ENCODE measurements around the gene AUTS2.

Gene AUTS2

GRCh38 chr7:69912846-69913245 is 314.6 kb downstream of the AUTS2 start:
- no peak overlapping the region for H3K4me3 Mint-ChIP-seq
- H3K9me3 Mint-ChIP-seq, result no peaks in the 10 kb centered on the region
- no peak overlapping the region for H3K27ac Mint-ChIP-seq
- H3K4me1 Mint-ChIP-seq, result peaks cover 4% of the 10 kb centered on the region
- TF ChIP-seq CTCF (IDR thresholded peaks at IDR 0.05; ENCODE audit: unreplicated experiment in 3 of 3), result no peak
- peaks cover 9% of the 10 kb centered on the region for H3K36me3 Mint-ChIP-seq (ENCODE audit: low read depth)
- no peaks in the 10 kb centered on the region for H3K27me3 Mint-ChIP-seq (ENCODE audit: low read depth)

GRCh38 chr7:69919426-69920111 is 321.3 kb downstream of the AUTS2 start:
- H3K4me1 Mint-ChIP-seq, result no peaks in the 10 kb centered on the region
- no peaks in the 10 kb centered on the region for H3K36me3 Mint-ChIP-seq (ENCODE audit: low read depth)
- H3K27ac Mint-ChIP-seq, result peak overlapping the region in 1 of 3 experiments; percentile 7
- TF ChIP-seq CTCF (IDR thresholded peaks at IDR 0.05; ENCODE audit: unreplicated experiment in 3 of 3), result no peak
- H3K9me3 Mint-ChIP-seq, result no peaks in the 10 kb centered on the region
- no peaks in the 10 kb centered on the region for H3K27me3 Mint-ChIP-seq (ENCODE audit: low read depth)
- H3K4me3 Mint-ChIP-seq, result no peak overlapping the region

- TF ChIP-seq CTCF (IDR thresholded peaks at IDR 0.05; ENCODE audit: unreplicated experiment in 3 of 3), result no peak
- Mint-ChIP-seq H3K36me3 (ENCODE audit: low read depth) (peaks cover 6% of the 10 kb centered on the region), H3K4me1 (no peaks in the 10 kb centered on the region), H3K4me3 (no peak overlapping the region), H3K27me3 (ENCODE audit: low read depth) (no peaks in the 10 kb centered on the region), H3K27ac (no peak overlapping the region), H3K9me3 (peaks cover 5% of the 10 kb centered on the region)
These were observed 322.5 kb downstream of the AUTS2 start for GRCh38 chr7:69920797-69921196.

- Mint-ChIP-seq H3K4me3 (no peak overlapping the region), H3K4me1 (no peaks in the 10 kb centered on the region), H3K27me3 (ENCODE audit: low read depth) (no peaks in the 10 kb centered on the region), H3K36me3 (ENCODE audit: low read depth) (peaks cover 6% of the 10 kb centered on the region), H3K27ac (no peak overlapping the region), H3K9me3 (peaks cover 5% of the 10 kb centered on the region)
- no peak for TF ChIP-seq CTCF (IDR thresholded peaks at IDR 0.05; ENCODE audit: unreplicated experiment in 3 of 3)
These were observed 323.9 kb downstream of the AUTS2 start for GRCh38 chr7:69922026-69922803.

GRCh38 chr7:69927461-69927860 is 329.2 kb downstream of the AUTS2 start:
- H3K4me1 Mint-ChIP-seq, result no peaks in the 10 kb centered on the region
- peaks cover 6% of the 10 kb centered on the region for H3K36me3 Mint-ChIP-seq (ENCODE audit: low read depth)
- H3K27ac Mint-ChIP-seq, result no peak overlapping the region
- H3K27me3 Mint-ChIP-seq (ENCODE audit: low read depth), result peaks cover 3% of the 10 kb centered on the region
- peaks cover 5% of the 10 kb centered on the region for H3K9me3 Mint-ChIP-seq
- TF ChIP-seq CTCF (IDR thresholded peaks at IDR 0.05; ENCODE audit: unreplicated experiment in 3 of 3), result no peak
- H3K4me3 Mint-ChIP-seq, result no peak overlapping the region
